Measurements from ENCODE around the gene SPACA1. TPM values are rescaled to one million over a fixed set of nuclear protein-coding genes. Genes with fewer than 3 reads are reported as not detected.

SPACA1 gene
- total RNA-seq, 4 donors from 2014 or later: not detected

- intact Hi-C loops (cut with DNase I): no loop called here
- DNase-seq: no peak
- Histone ChIP-seq H3K27ac (no peak overlapping the region), H3K4me3 (replicated peaks in 1 of 3) (no peak overlapping the region), H3K27me3 (no peaks in the 10 kb centered on the region), H3K36me3 (no peaks in the 10 kb centered on the region), H3K4me1 (no peaks in the 10 kb centered on the region), H3K9me3 (no peaks in the 10 kb centered on the region)
- WGBS, 2 donors: 73 to 82% methylated on average over 4 of the region's 4 CpGs
- TF ChIP-seq POLR2A (IDR thresholded peaks at IDR 0.05) (no peak), CTCF (IDR thresholded peaks at IDR 0.05) (no peak)
Observed at GRCh38 chr6:88050140-88050818, 2.6 kb downstream of the SPACA1 start.

- no peak overlapping the region for H3K4me3 ChIP-seq (replicated peaks in 1 of 3)
- intact Hi-C loops (cut with DNase I): no loop called here
- no peak overlapping the region for H3K27ac ChIP-seq
- no peaks in the 10 kb centered on the region for H3K27me3 ChIP-seq
- TF ChIP-seq POLR2A (IDR thresholded peaks at IDR 0.05) (no peak), CTCF (IDR thresholded peaks at IDR 0.05) (no peak)
- no peaks in the 10 kb centered on the region for H3K9me3 ChIP-seq
- H3K36me3 ChIP-seq: no peaks in the 10 kb centered on the region
- no peaks in the 10 kb centered on the region for H3K4me1 ChIP-seq
- no peak for DNase-seq
- WGBS, 2 donors: 69 to 73% methylated on average over 3 of the region's 3 CpGs
Observed at GRCh38 chr6:88059191-88059590, 11.6 kb downstream of the SPACA1 start.

DNA sequence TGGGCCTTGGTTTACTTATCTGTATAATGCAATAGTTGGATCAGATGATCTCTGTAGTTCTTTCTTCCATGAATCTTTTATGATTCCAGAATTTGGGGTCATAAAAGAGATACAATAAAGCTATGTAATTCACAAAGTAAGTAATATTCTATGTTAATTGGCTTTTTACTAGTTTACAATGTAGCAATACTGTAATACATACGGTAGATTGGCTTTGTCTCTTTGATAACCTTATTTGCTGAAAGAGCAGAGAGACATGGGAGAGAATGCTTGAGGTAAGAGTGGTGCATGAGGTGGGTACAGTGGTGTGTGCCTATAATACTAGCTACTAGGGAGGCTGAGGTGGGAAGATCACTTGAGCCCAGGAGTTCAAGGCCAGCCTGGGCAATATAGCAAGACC lies 14.7 kb downstream of the SPACA1 start:
- DNase-seq: no peak
- no peaks in the 10 kb centered on the region for H3K27me3 ChIP-seq
- intact Hi-C loops (cut with DNase I): no loop called here
- 91 to 92% methylated on average over 1 of the region's 1 CpG for WGBS, 2 donors
- H3K4me1 ChIP-seq: no peaks in the 10 kb centered on the region
- no peaks in the 10 kb centered on the region for H3K9me3 ChIP-seq
- H3K4me3 ChIP-seq (replicated peaks in 1 of 3): no peak overlapping the region
- TF ChIP-seq CTCF (IDR thresholded peaks at IDR 0.05) (no peak), POLR2A (IDR thresholded peaks at IDR 0.05) (no peak)
- no peaks in the 10 kb centered on the region for H3K36me3 ChIP-seq
- no peak overlapping the region for H3K27ac ChIP-seq

GRCh38 chr6:88072462-88072861 lies 24.8 kb downstream of the SPACA1 start:
- Histone ChIP-seq H3K4me1 (no peaks in the 10 kb centered on the region), H3K4me3 (replicated peaks in 1 of 3) (no peak overlapping the region), H3K36me3 (no peaks in the 10 kb centered on the region), H3K9me3 (no peaks in the 10 kb centered on the region), H3K27me3 (no peaks in the 10 kb centered on the region), H3K27ac (no peak overlapping the region)
- intact Hi-C loops (cut with DNase I): no loop called here
- DNase-seq: no peak
- no peak for TF ChIP-seq CTCF (IDR thresholded peaks at IDR 0.05)
- no peak for TF ChIP-seq POLR2A (IDR thresholded peaks at IDR 0.05)
- WGBS, 2 donors: 93 to 97% methylated on average over 1 of the region's 1 CpG

DNA sequence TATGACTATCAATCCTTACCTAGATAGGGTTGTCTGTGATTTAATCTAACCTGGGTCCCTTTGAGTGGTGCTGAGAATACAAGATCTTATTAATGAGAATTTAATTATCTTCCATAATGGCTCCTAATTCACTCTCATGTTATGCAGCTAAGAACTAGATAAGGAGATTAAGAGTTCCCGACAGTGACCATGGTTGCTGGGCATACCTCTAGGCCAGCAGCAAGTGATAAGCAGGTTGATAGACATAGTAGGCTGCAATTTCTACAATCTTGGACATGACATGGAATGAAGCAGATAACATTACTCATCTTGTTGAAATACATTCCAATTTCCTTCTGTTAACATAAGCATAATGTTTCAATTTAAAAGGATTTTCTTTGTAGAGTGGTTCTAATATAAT lies 27.1 kb downstream of the SPACA1 start:
- Histone ChIP-seq H3K27me3 (no peaks in the 10 kb centered on the region), H3K4me1 (no peaks in the 10 kb centered on the region), H3K9me3 (no peaks in the 10 kb centered on the region), H3K4me3 (replicated peaks in 1 of 3) (no peak overlapping the region), H3K27ac (no peak overlapping the region), H3K36me3 (no peaks in the 10 kb centered on the region)
- no peak for TF ChIP-seq CTCF (IDR thresholded peaks at IDR 0.05)
- no peak for TF ChIP-seq POLR2A (IDR thresholded peaks at IDR 0.05)
- WGBS, 2 donors: 79 to 83% methylated on average over 1 of the region's 1 CpG
- intact Hi-C loops (cut with DNase I): no loop called here
- DNase-seq: no peak
